Measurements from ENCODE around the gene TRAPPC10. TPM values are rescaled to one million over a fixed set of nuclear protein-coding genes. Genes with fewer than 3 reads are reported as not detected.

Gene TRAPPC10
- total RNA-seq, 2 experiments from 2014 or later: 61.7 to 76.9 TPM

DNA sequence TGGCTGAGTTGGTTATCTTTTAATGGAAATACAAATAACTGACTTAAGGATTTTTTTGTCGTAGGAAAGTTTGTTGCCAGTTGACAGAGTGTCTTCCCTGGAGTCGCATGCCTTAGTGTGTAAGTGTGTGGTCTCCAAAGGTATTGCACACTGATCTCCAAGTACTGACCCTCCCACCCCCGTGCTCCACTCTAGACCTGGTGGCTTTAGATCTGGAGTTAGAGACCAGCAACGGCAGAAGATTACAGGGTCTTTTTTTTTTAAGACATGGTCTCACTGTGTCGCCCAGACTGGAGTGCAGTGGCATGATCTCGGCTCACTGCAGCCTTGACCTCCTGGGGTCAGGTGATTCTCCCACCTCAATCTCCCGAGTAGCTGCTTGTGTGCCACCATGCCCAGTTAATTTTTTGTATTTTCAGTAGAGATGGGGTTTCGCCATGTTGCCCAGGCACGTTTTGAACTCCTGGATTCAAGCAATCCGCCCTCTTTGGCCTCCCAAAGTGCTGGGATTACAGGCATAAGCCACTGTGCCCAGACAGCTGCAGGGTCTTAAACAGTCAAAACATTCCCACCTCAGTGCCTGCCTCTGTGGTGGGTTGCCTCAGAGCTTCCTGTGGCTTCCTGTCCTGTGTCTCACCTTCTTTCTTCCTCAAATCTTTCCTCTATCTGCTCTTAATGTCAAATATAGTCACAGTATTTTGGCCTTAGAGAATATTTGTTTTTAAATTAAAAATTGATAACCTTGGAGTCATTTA, 6.9 kb downstream of the TRAPPC10 start:
- Mint-ChIP-seq H3K27me3 (no peaks in the 10 kb centered on the region), H3K27ac (peak overlapping the region; percentile 69), H3K36me3 (ENCODE audit: low read depth) (peaks cover 10% of the 10 kb centered on the region), H3K4me1 (peaks cover 79% of the 10 kb centered on the region), H3K9me3 (no peaks in the 10 kb centered on the region), H3K4me3 (peak overlapping the region; percentile 13)
- ChIA-PET CTCF (interaction anchor here (0.7 to 1.2 kb wide), 2 partner anchors 46 to 270 kb away, joined by 3 to 5 read pairs; no protein-coding TSS in a partner anchor), POLR2A (no interaction called here)
- no peak for DNase-seq

DNA sequence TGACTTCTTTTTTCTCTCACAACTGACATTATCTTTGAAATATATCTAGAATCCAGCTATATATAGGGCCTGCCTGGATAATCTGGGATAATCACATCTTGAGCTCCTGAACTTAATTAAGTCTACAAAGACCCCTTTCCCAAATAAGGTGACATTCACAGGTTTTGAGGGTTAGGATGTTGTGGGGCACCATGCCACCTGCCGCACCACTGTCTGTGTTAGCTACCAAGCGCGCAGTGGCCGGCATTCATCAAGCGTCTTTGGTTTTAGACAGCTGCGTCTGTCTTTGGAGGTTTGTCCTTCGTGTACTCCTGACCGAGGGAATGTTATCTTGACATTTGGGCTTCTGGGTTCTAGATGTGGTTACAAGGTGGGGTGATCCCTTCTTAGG, 7.5 kb downstream of the TRAPPC10 start:
- H3K27me3 Mint-ChIP-seq: no peaks in the 10 kb centered on the region
- no peaks in the 10 kb centered on the region for H3K9me3 Mint-ChIP-seq
- ChIA-PET CTCF (interaction anchor here (0.7 to 1.2 kb wide), 2 partner anchors 46 to 271 kb away, joined by 3 to 5 read pairs; no protein-coding TSS in a partner anchor), POLR2A (no interaction called here)
- DNase-seq: no peak
- H3K4me3 Mint-ChIP-seq: no peak overlapping the region
- peaks cover 10% of the 10 kb centered on the region for H3K36me3 Mint-ChIP-seq (ENCODE audit: low read depth)
- H3K27ac Mint-ChIP-seq: peak overlapping the region; percentile 69
- peaks cover 78% of the 10 kb centered on the region for H3K4me1 Mint-ChIP-seq

DNA sequence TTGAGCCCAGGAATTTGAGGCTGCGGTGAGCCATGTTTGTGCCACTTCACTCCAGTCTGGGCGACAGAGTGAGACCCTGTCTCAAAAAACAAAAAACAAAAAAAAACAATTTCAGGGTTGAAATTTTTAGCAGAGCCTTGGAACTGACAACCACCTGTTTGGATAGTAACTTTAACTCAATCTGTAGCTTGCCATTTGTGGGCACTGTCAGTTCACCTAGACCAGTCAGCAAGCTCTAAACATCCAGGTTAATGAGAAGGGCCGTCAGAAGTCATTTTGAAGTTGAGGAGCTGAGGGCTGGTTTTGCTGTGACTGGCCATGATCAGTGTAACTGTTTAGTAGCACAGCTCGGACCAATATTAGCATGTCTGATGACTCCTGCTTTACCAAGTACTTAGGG, 8.4 kb downstream of the TRAPPC10 start:
- Mint-ChIP-seq H3K9me3 (no peaks in the 10 kb centered on the region), H3K4me1 (peaks cover 80% of the 10 kb centered on the region), H3K36me3 (ENCODE audit: low read depth) (peaks cover 4% of the 10 kb centered on the region), H3K27me3 (no peaks in the 10 kb centered on the region), H3K4me3 (no peak overlapping the region), H3K27ac (no peak overlapping the region)
- POLR2A ChIA-PET: interaction anchor here (0.6 kb wide), 1 partner anchor 12 kb away, joined by 3 read pairs; no protein-coding TSS in a partner anchor
- CTCF ChIA-PET: interaction anchor here (1.0 kb wide), 1 partner anchor 231 kb away, joined by 3 read pairs; no protein-coding TSS in a partner anchor
- no peak for DNase-seq

DNA sequence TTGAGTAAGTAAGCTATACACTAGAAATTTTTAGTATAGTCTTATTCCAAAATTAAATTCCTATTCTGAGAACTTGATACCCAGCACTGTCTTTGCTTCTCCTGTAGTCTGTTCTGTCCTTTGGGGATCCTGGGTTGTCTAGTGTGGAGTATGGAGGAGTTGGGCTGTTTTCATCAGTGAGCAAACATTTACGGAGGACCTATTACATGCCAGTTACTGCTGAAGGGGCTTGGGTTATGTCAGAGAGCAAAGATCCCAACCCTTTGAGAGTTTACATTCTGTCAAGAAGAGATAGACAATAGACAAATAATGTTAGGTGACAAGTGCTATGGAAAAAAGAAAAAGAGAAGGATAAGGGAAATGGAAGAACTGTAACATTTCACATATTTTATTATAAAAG, 9.0 kb downstream of the TRAPPC10 start:
- DNase-seq: no peak
- POLR2A ChIA-PET: interaction anchor here (0.6 kb wide), 2 partner anchors 12 to 34 kb away, joined by 3 read pairs; no protein-coding TSS in a partner anchor
- Mint-ChIP-seq H3K27ac (no peak overlapping the region), H3K9me3 (no peaks in the 10 kb centered on the region), H3K36me3 (ENCODE audit: low read depth) (peaks cover 6% of the 10 kb centered on the region), H3K4me3 (no peak overlapping the region), H3K4me1 (peaks cover 80% of the 10 kb centered on the region), H3K27me3 (no peaks in the 10 kb centered on the region)
- CTCF ChIA-PET: interaction anchor here (1.0 kb wide), 1 partner anchor 231 kb away, joined by 3 read pairs; no protein-coding TSS in a partner anchor

DNA sequence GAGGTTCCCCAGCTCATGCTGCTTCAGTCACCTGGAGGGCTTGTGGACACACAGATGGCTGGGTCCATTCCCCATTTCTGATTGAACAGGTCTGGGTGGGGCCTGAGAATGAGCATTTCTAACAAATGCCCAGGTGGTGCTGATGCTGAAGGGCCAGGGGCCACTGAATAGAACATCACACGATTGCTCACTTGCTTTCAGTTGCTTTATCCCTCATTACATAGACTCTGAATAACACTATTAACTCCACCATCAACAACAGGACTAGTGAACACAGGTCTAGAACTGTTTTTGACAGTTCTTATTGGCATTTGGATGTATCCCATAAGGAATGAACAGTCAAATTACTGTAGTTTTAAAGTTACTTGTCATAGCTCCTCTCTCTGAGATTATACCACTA, 12.1 kb downstream of the TRAPPC10 start:
- no peak for DNase-seq
- no peaks in the 10 kb centered on the region for H3K27me3 Mint-ChIP-seq
- no peak overlapping the region for H3K4me3 Mint-ChIP-seq
- peaks cover 63% of the 10 kb centered on the region for H3K4me1 Mint-ChIP-seq
- H3K27ac Mint-ChIP-seq: peak overlapping the region; percentile 46
- no peaks in the 10 kb centered on the region for H3K9me3 Mint-ChIP-seq
- ChIA-PET POLR2A (no interaction called here), CTCF (interaction anchor here (1.0 to 1.9 kb wide), 3 partner anchors 10 to 17 kb away, joined by 3 to 4 read pairs (median 4); no protein-coding TSS in a partner anchor)
- H3K36me3 Mint-ChIP-seq (ENCODE audit: low read depth): peaks cover 20% of the 10 kb centered on the region

DNA sequence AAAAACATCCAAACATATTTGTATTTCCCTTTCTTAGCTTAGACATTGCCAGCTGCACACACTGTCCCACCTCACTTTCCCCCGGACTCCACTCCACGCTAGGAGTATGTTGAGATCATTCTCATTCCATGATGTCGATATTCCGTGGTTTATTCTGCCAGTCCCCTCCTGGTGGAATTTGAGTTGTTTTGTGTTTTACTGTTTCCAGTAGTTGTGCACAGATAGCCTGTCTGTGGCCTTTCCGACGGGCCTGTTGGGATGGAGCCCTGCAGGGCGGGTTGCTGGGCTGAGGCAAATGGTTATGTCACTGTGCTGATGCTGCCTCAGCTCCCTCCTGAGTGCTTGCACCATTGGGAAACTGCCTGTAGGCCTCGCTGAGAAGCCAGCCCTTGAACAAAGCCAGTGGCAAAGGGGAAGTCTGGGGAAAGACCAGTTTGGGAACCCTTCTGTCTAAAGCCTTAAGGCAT, 12.8 kb downstream of the TRAPPC10 start:
- CTCF ChIA-PET: interaction anchor here (1.4 kb wide), 1 partner anchor 13 kb away, joined by 4 read pairs; no protein-coding TSS in a partner anchor
- DNase-seq: no peak
- H3K36me3 Mint-ChIP-seq (ENCODE audit: low read depth): peaks cover 20% of the 10 kb centered on the region
- POLR2A ChIA-PET: no interaction called here
- H3K27me3 Mint-ChIP-seq: no peaks in the 10 kb centered on the region
- peaks cover 61% of the 10 kb centered on the region for H3K4me1 Mint-ChIP-seq
- no peaks in the 10 kb centered on the region for H3K9me3 Mint-ChIP-seq
- no peak overlapping the region for H3K4me3 Mint-ChIP-seq
- peak overlapping the region; percentile 37 for H3K27ac Mint-ChIP-seq

DNA sequence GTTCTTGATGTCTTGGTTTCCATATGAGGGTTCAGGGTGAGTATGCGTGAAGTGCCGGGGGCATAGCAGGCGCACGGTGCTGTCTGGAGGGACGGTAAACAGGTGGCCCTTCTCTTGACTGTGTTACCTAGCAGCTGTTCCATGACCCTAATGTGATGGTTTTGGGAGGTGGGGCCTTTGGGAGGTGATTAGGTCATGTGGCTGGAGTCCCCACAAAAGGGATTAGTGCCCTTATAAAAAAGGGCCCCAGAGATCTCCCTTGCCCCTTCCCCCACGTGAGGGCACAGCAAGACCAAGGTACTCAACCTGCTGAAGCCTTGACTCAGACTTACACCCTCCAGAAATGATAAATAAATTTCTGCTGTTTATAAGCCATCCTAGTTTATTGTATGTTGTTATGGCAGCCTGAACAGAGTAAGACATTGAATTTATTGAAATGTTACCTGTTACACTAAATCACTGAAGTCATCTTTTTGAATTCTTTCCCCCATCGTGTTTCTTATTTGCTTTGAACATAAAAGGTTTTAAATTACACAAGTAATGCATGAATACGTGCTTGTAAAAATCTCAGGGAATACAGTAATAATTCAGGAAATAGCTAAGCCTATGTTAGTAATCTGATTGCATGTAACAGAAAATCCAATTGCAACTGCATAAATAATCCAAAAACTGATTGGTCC, 15.6 kb downstream of the TRAPPC10 start:
- H3K36me3 Mint-ChIP-seq (ENCODE audit: low read depth): peaks cover 23% of the 10 kb centered on the region
- CTCF ChIA-PET: no interaction called here
- peaks cover 54% of the 10 kb centered on the region for H3K4me1 Mint-ChIP-seq
- POLR2A ChIA-PET: no interaction called here
- no peaks in the 10 kb centered on the region for H3K27me3 Mint-ChIP-seq
- no peak overlapping the region for H3K4me3 Mint-ChIP-seq
- no peaks in the 10 kb centered on the region for H3K9me3 Mint-ChIP-seq
- no peak overlapping the region for H3K27ac Mint-ChIP-seq
- DNase-seq: no peak

DNA sequence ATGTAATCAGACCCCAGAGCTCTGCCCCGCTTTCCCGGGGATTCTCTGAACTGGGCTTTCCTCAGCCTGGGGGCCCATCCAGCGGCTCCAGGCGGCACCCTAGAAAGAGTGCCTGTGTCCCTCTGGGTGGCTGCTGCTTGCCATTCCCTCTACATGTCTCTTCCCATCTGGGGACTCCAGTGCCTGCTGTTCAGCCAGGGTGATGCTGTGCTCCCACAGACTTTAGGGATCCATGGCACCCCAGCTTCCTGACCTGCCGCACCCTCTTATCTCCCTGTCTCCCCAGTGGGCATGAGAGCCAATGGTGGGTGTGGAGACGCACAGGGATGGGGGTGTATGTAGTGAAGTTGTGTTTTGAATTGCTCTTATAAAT, 16.2 kb downstream of the TRAPPC10 start:
- Mint-ChIP-seq H3K27me3 (no peaks in the 10 kb centered on the region), H3K27ac (peak overlapping the region; percentile 20), H3K9me3 (no peaks in the 10 kb centered on the region), H3K4me3 (no peak overlapping the region), H3K36me3 (ENCODE audit: low read depth) (peaks cover 26% of the 10 kb centered on the region), H3K4me1 (peaks cover 53% of the 10 kb centered on the region)
- no peak for DNase-seq
- ChIA-PET CTCF (no interaction called here), POLR2A (no interaction called here)

DNA sequence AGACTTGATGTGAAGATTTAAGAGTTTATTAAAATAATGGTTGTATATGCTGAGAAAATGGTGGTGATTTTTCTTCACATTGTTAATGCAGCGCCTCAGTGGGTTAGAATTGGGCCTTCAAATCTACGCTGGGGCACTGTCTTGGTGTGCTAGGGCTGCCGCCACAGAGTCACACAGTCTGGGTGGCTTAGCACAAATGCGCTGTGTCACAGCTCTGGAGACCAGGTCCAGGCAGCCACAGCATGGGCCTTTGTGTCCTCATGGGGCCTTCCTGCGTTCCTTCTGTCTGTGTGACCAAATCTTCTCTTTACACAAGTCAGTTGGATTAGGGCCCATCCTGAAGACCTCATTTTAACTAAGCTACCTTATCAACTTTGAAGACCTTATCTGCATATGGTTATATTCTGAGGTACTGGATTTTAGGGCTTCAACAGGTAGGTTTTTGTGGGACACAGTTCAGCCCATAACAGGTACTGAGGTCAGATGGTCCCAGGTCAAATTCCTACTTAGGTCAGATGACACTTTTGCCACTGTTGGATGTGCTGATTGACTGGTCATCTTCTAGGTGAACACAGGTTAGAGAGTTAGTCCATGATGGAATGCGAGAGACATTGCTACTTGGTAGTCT, 17.5 kb downstream of the TRAPPC10 start:
- H3K27me3 Mint-ChIP-seq: no peaks in the 10 kb centered on the region
- H3K4me3 Mint-ChIP-seq: no peak overlapping the region
- ChIA-PET POLR2A (no interaction called here), CTCF (no interaction called here)
- H3K9me3 Mint-ChIP-seq: no peaks in the 10 kb centered on the region
- no peak for DNase-seq
- peaks cover 29% of the 10 kb centered on the region for H3K36me3 Mint-ChIP-seq (ENCODE audit: low read depth)
- no peak overlapping the region for H3K27ac Mint-ChIP-seq
- peaks cover 44% of the 10 kb centered on the region for H3K4me1 Mint-ChIP-seq

DNA sequence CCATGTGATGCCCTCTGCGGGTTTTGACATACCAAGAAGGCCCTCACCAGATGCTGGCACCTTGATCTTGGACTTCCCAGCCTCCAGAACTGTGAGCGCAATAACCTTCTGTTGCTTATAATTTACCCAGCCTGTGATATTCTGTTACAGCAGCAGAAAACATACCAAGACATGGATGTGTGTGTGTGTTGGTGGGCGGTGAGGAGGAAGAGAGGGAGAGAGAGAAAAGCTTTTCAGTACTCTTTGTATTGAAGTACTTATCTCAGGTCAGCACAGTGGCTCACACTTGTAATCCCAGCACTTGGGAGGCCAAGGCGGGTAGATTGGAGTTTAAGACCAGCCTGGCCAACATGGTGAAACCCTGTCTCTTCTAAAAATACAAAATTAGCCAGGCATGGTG, 23.1 kb downstream of the TRAPPC10 start:
- Mint-ChIP-seq H3K4me3 (no peak overlapping the region), H3K4me1 (peaks cover 14% of the 10 kb centered on the region), H3K27me3 (no peaks in the 10 kb centered on the region), H3K9me3 (no peaks in the 10 kb centered on the region), H3K27ac (no peak overlapping the region), H3K36me3 (ENCODE audit: low read depth) (peaks cover 35% of the 10 kb centered on the region)
- CTCF ChIA-PET: interaction anchor here (0.7 to 1.0 kb wide), 2 partner anchors 11 to 22 kb away, joined by 3 read pairs; no protein-coding TSS in a partner anchor
- DNase-seq: no peak
- POLR2A ChIA-PET: no interaction called here

DNA sequence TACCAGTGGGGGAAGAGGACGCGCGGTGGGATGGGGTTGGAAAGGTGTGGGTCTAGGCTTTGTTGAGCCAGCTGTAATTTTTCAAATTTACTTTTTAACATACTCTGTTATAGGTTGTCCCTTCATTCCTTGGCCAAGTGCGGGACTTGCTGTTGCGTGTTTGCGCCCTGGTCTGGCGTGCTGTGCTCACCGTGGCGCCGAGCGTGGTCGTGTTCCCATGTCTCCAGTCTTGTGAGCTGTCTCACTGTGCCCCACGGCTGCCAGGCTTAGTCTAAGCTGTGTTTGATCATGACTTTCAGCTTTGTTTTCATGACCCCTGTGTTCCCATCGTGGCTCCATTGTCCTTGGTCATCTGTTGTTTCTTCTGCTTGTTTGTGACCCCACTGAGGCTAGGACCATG, 26.0 kb downstream of the TRAPPC10 start:
- ChIA-PET POLR2A (no interaction called here), CTCF (interaction anchor here (1.0 to 1.3 kb wide), 2 partner anchors 14 to 48 kb away, joined by 3 to 4 read pairs; no protein-coding TSS in a partner anchor)
- Mint-ChIP-seq H3K27me3 (no peaks in the 10 kb centered on the region), H3K36me3 (ENCODE audit: low read depth) (peaks cover 36% of the 10 kb centered on the region), H3K4me1 (peaks cover 13% of the 10 kb centered on the region), H3K27ac (no peak overlapping the region), H3K9me3 (no peaks in the 10 kb centered on the region), H3K4me3 (no peak overlapping the region)
- no peak for DNase-seq

DNA sequence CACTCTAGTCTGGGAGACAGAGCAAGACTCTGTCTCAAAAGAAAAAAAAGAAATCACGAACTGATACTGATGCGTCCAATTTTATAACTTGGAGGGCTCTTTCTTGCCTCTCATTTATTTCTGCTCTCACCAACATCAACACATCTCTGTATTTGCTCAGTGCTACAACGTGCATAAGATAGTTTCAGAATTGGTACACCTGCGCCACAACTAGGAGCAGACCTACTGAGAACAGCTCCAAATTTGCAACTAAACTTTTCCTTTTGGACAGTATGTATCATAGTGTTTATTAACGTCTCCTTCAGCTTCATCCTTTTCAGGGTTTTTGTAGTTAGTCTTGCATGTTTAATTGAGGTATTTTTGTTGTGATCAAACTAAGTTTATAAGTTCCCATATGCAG, 27.7 kb downstream of the TRAPPC10 start:
- no peak overlapping the region for H3K27ac Mint-ChIP-seq
- DNase-seq: no peak
- no peak overlapping the region for H3K4me3 Mint-ChIP-seq
- peaks cover 13% of the 10 kb centered on the region for H3K4me1 Mint-ChIP-seq
- ChIA-PET POLR2A (no interaction called here), CTCF (interaction anchor here (0.7 kb wide), 3 partner anchors 19 to 310 kb away, joined by 4 read pairs; no protein-coding TSS in a partner anchor)
- H3K9me3 Mint-ChIP-seq: no peaks in the 10 kb centered on the region
- H3K27me3 Mint-ChIP-seq: no peaks in the 10 kb centered on the region
- peaks cover 32% of the 10 kb centered on the region for H3K36me3 Mint-ChIP-seq (ENCODE audit: low read depth)
